OCI-M2 (cell line): ENCODE results near the gene FAM227A.

ENCODE experiments used
- DNase-seq: peaks from one replicate; lab custom pipeline; 2025; ENCODE audit not compliant: unreplicated experiment; lab: John Stamatoyannopoulos, UW

FAM227A gene

GRCh38 chr22:38549101-38549894 lies 106.9 kb downstream of the FAM227A start:
- DNase-seq: no peak

DNA sequence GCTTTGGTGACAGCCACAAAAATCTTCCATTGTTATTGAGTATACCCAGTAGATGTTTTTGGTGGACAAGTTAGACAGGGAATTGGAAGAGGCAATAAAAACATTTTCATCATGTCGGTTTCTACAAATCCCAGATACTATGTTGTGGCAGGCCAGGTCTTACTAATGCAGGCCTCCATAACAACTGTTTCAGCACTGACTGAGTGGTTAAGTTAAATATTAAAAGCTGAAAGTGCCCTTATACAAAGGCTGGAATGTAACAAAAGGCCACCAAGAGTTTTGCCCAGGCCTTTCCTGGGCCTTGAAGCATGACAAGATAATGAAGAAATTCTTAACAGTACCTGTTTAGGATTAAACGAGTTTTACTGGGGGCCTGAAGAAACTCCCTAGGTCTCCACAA lies 115.5 kb downstream of the FAM227A start:
- no peak for DNase-seq

DNA sequence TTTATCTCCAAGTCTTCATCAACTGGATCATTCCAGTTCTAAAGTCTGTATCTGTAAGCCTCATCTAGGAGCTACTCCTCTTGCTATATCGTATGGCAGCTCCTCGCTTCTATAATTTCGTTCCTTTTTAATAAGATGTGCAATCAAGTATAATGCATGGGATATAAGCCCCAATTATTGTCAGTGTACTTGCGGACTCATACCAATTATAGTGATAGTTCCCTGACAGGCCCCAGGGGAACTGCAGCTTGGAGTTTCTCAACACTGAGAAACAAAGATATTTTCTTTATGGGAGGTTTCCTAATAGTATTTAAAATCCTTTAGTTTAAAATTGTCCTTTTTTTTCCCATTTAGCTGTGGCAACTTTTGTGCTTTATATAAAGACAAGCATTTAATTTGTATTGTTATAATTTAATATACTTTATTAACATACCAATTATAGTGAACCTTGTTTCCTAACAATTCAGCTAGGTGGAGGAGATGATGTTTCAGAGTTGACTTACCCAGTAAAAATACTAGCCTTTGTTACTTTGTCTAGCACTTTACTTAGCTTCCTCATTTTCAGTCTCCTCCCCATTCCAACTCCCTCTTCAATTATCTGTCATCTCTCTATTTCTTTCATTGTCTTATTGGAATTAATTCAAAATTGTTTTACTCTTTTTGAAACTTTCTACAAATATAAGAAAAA lies 124.8 kb downstream of the FAM227A start:
- DNase-seq: no peak
